CD14-positive monocyte (primary cell): ENCODE measurements around the gene ADAMTS10. TPM values are rescaled to one million over a fixed set of nuclear protein-coding genes. Genes with fewer than 3 reads are reported as not detected.

ENCODE experiments used
- DNase-seq, 3 donors: peaks; one replicate each; pipeline ENCODE4 v3.0.0-alpha.2; 2011 to 2022
- H2AFZ ChIP-seq: 2 replicates; pipeline ENCODE4 v1.6.0; 2012; ENCODE audit warnings: mild to moderate bottlenecking, low read depth, low read length, inconsistent platforms; ENCODE audit not compliant: insufficient read depth, poor library complexity, severe bottlenecking
- H3K27ac ChIP-seq, 2 donors: 1 replicate in 1 of 2; 2 replicates in 1 of 2; pipeline ENCODE4 v1.5.1; 2012 to 2013; ENCODE audit warnings: low read length in 2 of 2, control low read depth in 1 of 2, inconsistent platforms in 1 of 2, low read depth in 1 of 2, mild to moderate bottlenecking in 1 of 2
- H3K27me3 ChIP-seq, 2 donors: one replicate each; pipeline versions ENCODE4 v1.6.0 to v1.6.1; 2011 to 2013; ENCODE audit warnings: low read length in 2 of 2; ENCODE audit not compliant: control insufficient read depth in 2 of 2, insufficient read depth in 2 of 2
- H3K36me3 ChIP-seq, 2 donors: replicated peaks in 1 of 2; 1 replicate in 1 of 2; 2 replicates in 1 of 2; pipeline versions ENCODE4 v1.5.1 to v1.6.1; 2012 to 2013; ENCODE audit warnings: low read length in 2 of 2, control low read depth in 1 of 2, inconsistent platforms in 1 of 2, mild to moderate bottlenecking in 1 of 2; ENCODE audit not compliant: insufficient read depth in 2 of 2, control insufficient read depth in 1 of 2
- H3K4me1 ChIP-seq, 2 donors: 1 replicate in 1 of 2; 2 replicates in 1 of 2; pipeline versions ENCODE4 v1.5.1 to v1.6.1; 2012 to 2013; ENCODE audit warnings: low read length in 2 of 2, control low read depth in 1 of 2, inconsistent platforms in 1 of 2, mild to moderate bottlenecking in 1 of 2, moderate library complexity in 1 of 2; ENCODE audit not compliant: insufficient read depth in 2 of 2, control insufficient read depth in 1 of 2
- H3K4me2 ChIP-seq: replicated peaks from 2 replicates; pipeline ENCODE3; 2012; ENCODE audit warnings: low read length, moderate library complexity, mild to moderate bottlenecking; ENCODE audit not compliant: poor library complexity, severe bottlenecking; ENCODE audit errors: extremely low read depth
- H3K4me3 ChIP-seq, 3 experiments: fragments of 200-600 bp in 1 of 3; sonication (generic) in 1 of 3; replicated peaks in 1 of 3; 1 replicate in 2 of 3; 2 replicates in 1 of 3; pipeline ENCODE4 v1.5.1; 2011 to 2013; ENCODE audit warnings: low read length in 3 of 3, mild to moderate bottlenecking in 3 of 3, control low read depth in 2 of 3, low read depth in 2 of 3, inconsistent platforms in 1 of 3, moderate library complexity in 1 of 3
- H3K79me2 ChIP-seq: 2 replicates; pipeline ENCODE4 v1.6.0; 2012; ENCODE audit warnings: mild to moderate bottlenecking, control low read depth, inconsistent platforms, low read length, moderate library complexity; ENCODE audit not compliant: insufficient read depth
- H3K9ac ChIP-seq: 2 replicates; pipeline ENCODE4 v1.6.0; 2017; ENCODE audit warnings: low read length, mild to moderate bottlenecking; ENCODE audit not compliant: insufficient read depth, poor library complexity, severe bottlenecking
- H3K9me3 ChIP-seq, 2 donors: replicated peaks in 1 of 2; 1 replicate in 1 of 2; 2 replicates in 1 of 2; pipeline versions ENCODE4 v1.5.1 to v1.6.1; 2012 to 2013; ENCODE audit warnings: low read length in 2 of 2, control low read depth in 1 of 2; ENCODE audit not compliant: control insufficient read depth in 1 of 2, insufficient read depth in 1 of 2
- H4K20me1 ChIP-seq: 2 replicates; pipeline ENCODE4 v1.6.0; 2012; ENCODE audit warnings: mild to moderate bottlenecking, low read length, control low read depth, moderate library complexity; ENCODE audit not compliant: insufficient read depth
- H3K27ac Mint-ChIP-seq, 7 donors: one replicate each; pipeline ENCODE4 v1.8.0; 2020; ENCODE audit warnings: mild to moderate bottlenecking in 7 of 7, mixed read lengths in 7 of 7, moderate library complexity in 6 of 7, inconsistent platforms in 2 of 7
- H3K27me3 Mint-ChIP-seq, 3 donors: one replicate each; pipeline ENCODE4 v1.8.0; 2021 to 2022; ENCODE audit warnings: low read depth in 3 of 3, mild to moderate bottlenecking in 3 of 3, mixed read lengths in 3 of 3, moderate library complexity in 3 of 3, inconsistent platforms in 1 of 3
- H3K36me3 Mint-ChIP-seq, 2 donors: one replicate each; pipeline ENCODE4 v1.8.0; 2020; ENCODE audit warnings: mixed read lengths in 2 of 2, inconsistent platforms in 1 of 2, mild to moderate bottlenecking in 1 of 2
- H3K4me1 Mint-ChIP-seq: one replicate; pipeline ENCODE4 v1.8.0; 2020; ENCODE audit warnings: mild to moderate bottlenecking, mixed read lengths
- H3K4me3 Mint-ChIP-seq, 2 donors: one replicate each; pipeline ENCODE4 v1.8.0; 2020; ENCODE audit warnings: mild to moderate bottlenecking in 2 of 2, mixed read lengths in 2 of 2, moderate library complexity in 1 of 2
- H3K9me3 Mint-ChIP-seq, 7 donors: one replicate each; pipeline ENCODE4 v1.8.0; 2020 to 2022; ENCODE audit warnings: mixed read lengths in 7 of 7, mild to moderate bottlenecking in 6 of 7, moderate library complexity in 6 of 7, inconsistent platforms in 2 of 7
- CTCF ChIP-seq: fragments of 200-600 bp; IDR thresholded peaks from one replicate; pipeline ENCODE4 v1.8.0; 2022; ENCODE audit warnings: antibody characterized with exemption, mild to moderate bottlenecking
- WGBS: methylation state at CpG from one replicate; pipeline ENCODE4 v1.1.5; 2013; ENCODE audit warnings: missing lambda C conversion rate; ENCODE audit not compliant: insufficient coverage; 5-methylcytosine and 5-hydroxymethylcytosine counted together
- intact Hi-C, 2 donors: fragments of 100-400 bp; cut with micrococcal nuclease; formaldehyde crosslinking; loops; one replicate each; pipeline versions ENCODE4 v1.15.0 to v1.15.1; 2023
- polyA minus RNA-seq: library from RNA; depleted of rRNA, polyadenylated mRNA; stranded (reverse); fragments of >200 nt; gene quantifications from 2 replicates; pipeline ENCODE4 v1.2.3, GENCODE V29; 2012
- polyA plus RNA-seq, 3 donors: library from polyadenylated mRNA; depleted of rRNA in 1 of 3; unstranded in 2 of 3; stranded (reverse) in 1 of 3; fragments of 300-500 nt in 2 of 3; fragments of >200 nt in 1 of 3; fragmentation: Illumina TruSeq in 2 of 3; gene quantifications; 1 replicate in 2 of 3; 2 replicates in 1 of 3; pipeline ENCODE4 v1.2.3, GENCODE V29; 2012 to 2021
- total RNA-seq, 12 experiments: library from RNA in 1 of 12; stranded (reverse) in 1 of 12; fragments of 120-200 nt in 1 of 12; gene quantifications; one replicate each; pipeline ENCODE4 v1.2.4 and lab custom pipeline; 2013 to 2026; ENCODE audit warnings: mixed read lengths in 6 of 12, inconsistent platforms in 1 of 12

The ADAMTS10 gene
- 0.85 TPM for total RNA-seq (2013)
- polyA plus RNA-seq (1 to 10 TPM in 1 of 3 donors, not detected in 2; 2.3 TPM), polyA minus RNA-seq (1.5 TPM in 2 replicates), total RNA-seq (lab: John Stamatoyannopoulos, UW) (0.46 to 2.2 (median 1.2) reads per million in 11 experiments)

- no peaks in the 10 kb centered on the region for H3K36me3 ChIP-seq
- H2AFZ ChIP-seq, result peak within 1 kb of the TSS; percentile 83
- H3K79me2 ChIP-seq, result no peaks in the 10 kb centered on the region
- peaks cover 6 to 30% of the 10 kb centered on the region in 2 donors for H3K27me3 ChIP-seq
- peaks cover 22 to 27% of the 10 kb centered on the region in 2 donors for H3K4me1 ChIP-seq
- H3K9ac ChIP-seq, result peak within 1 kb of the TSS; percentile 34
- peaks cover 0 to 8% of the 10 kb centered on the region in 2 donors for H3K9me3 ChIP-seq
- H3K9me3 Mint-ChIP-seq, result peaks cover 1 to 9% (median 3%) of the 10 kb centered on the region in 7 donors
- peaks cover 24 to 62% (median 44%) of the 10 kb centered on the region in 3 donors for H3K27me3 Mint-ChIP-seq
- H3K27ac Mint-ChIP-seq, result peak within 1 kb of the TSS; percentile 2 to 76 (median 53)
- H3K4me3 ChIP-seq, result peak within 1 kb of the TSS; percentile 33 to 71 (median 45)
- DNase-seq, result no peak
- peaks cover 0 to 9% of the 10 kb centered on the region in 2 donors for H3K36me3 Mint-ChIP-seq
- H3K4me2 ChIP-seq, result peak within 1 kb of the TSS; percentile 80
- H3K27ac ChIP-seq, result no peak within 1 kb of the TSS
- WGBS, result 0% methylated on average over 51 of the region's 74 CpGs
- peak within 1 kb of the TSS; percentile 75 to 95 for H3K4me3 Mint-ChIP-seq
- no peak for TF ChIP-seq CTCF
- H3K4me1 Mint-ChIP-seq, result peaks cover 24% of the 10 kb centered on the region
- intact Hi-C loops, result loop anchor here in 1 of 2 donors (10.0 kb wide), 1 partner anchor 85 kb away; the partner anchor contains the start of gene ACTL9
- H4K20me1 ChIP-seq, result no peaks in the 10 kb centered on the region
These were observed at the start of gene ADAMTS10 for GRCh38 chr19:8610041-8610935. ADAMTS10 (minus strand) TSS chr19:8610715; CDS start chr19:8605710, 5,005 bp downstream.

GRCh38 chr19:8659905-8660304 is 49.4 kb upstream of the ADAMTS10 start:
- no peak for DNase-seq
- Histone ChIP-seq H3K36me3 (no peaks in the 10 kb centered on the region), H3K79me2 (no peaks in the 10 kb centered on the region), H2AFZ (no peak overlapping the region), H4K20me1 (no peaks in the 10 kb centered on the region), H3K4me1 (peaks cover 12 to 14% of the 10 kb centered on the region in 2 donors), H3K9me3 (no peaks in the 10 kb centered on the region), H3K4me2 (no peak overlapping the region), H3K4me3 (no peak overlapping the region), H3K27me3 (peaks cover 0 to 4% of the 10 kb centered on the region in 2 donors), H3K9ac (no peak overlapping the region), H3K27ac (no peak overlapping the region)
- TF ChIP-seq CTCF, result no peak
- Mint-ChIP-seq H3K4me1 (peaks cover 16% of the 10 kb centered on the region), H3K27ac (no peak overlapping the region), H3K4me3 (no peak overlapping the region), H3K9me3 (peaks cover 0 to 3% (median 2%) of the 10 kb centered on the region in 7 donors), H3K36me3 (no peaks in the 10 kb centered on the region), H3K27me3 (peaks cover 7 to 30% (median 11%) of the 10 kb centered on the region in 3 donors)
- intact Hi-C loops, result no loop called here
- 95% methylated on average over 5 of the region's 7 CpGs for WGBS
